IPS-NIHi7 (cell line): Measurements from ENCODE around the gene MTHFD1.

Experiments used
- DNase-seq: peaks from one replicate; pipeline ENCODE4 v3.0.0; 2012; ENCODE audit warnings: mixed read lengths; ENCODE audit errors: extremely low spot score

The MTHFD1 gene

DNA sequence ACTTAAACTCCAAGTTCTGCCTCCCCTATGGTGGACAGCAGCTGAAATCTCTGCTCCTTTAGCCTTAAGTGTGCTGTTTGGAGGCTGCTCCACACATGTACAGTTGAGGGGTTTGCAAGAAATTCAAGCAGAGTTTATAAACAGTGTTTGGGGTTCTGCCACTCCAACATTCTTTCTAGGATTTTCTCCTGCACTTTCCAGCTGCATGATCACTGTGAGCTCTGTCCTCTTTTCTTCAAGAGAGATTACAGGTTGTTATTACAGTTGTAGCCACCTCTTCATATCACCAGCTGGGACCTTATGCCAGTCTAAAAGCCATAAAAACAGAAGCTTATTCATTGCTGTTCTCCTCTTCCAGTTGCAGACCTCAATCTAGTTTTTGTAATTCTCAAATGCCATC is 107.1 kb downstream of the MTHFD1 start:
- no peak for DNase-seq

DNA sequence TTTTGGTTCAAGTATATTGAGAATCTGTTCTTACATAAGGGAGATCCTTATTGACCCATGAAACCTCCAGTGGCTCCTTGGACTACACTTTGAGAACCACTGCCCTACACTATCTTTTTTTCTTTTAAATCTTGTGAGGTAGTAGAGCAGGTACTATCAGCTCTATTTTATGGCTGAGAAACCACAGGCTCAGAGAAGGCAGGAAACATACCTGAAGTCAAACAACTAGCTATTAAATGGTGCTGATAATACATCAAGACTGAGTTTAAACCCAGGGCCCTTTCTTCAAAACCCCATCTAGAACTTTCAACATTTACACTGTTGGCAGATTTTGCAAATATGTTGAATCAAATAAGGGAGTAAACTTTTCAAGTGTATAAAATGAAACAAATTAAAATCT is 108.6 kb downstream of the MTHFD1 start:
- DNase-seq = no peak

DNA sequence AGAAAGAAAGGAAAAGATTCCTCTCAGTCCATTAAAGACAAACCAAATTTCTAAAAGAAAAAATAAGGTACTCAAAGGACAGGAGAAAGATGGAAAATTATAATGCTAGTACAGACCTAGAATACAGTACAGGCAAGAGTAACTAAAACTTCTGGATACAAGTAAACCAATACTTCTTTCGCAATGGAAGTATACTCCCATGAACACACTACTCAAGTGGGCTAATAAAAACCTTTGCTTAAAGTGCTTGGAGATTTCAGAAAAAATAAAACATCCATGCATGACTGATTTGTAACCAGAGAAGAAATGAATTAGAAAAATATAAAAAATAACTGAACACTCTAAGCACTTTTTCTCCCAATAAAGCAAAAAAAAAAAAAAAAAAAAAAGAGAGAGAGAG is 111.9 kb downstream of the MTHFD1 start:
- no peak for DNase-seq

DNA sequence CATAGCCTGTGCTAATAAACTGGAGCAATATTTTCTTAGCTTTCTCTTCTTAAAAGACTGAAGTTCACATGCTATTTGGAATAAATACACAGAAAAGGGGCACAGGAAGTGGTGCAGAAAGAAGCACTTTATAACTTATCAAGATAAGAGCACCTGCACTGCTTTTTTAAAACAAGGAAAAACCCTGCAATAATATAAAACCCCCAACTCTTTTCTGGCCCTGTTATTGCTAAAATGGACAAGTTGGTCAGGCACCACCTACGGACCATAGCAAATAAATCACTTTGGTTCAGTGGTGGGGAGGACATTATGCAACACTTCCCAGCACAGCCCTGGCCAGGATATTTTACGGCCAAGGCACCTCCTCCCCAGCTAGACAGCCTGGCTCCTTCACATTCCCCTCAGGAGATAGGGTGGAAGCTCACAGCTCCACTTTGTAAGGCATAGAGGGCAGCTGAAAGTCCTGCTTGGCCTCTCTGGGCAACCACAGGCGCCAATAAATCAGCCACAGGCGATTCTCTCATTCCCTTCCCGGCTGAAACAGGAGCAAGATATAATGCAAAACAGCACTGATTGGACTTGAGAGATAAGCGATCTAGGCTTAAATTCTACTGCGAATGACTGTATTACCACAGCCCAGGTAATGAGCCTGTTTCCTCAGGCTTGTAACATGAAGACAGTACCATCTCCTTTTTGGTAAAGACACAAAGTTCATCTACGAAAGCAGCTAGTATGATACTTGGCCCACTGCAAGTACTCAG is 113.4 kb downstream of the MTHFD1 start:
- peak; percentile 13 for DNase-seq

DNA sequence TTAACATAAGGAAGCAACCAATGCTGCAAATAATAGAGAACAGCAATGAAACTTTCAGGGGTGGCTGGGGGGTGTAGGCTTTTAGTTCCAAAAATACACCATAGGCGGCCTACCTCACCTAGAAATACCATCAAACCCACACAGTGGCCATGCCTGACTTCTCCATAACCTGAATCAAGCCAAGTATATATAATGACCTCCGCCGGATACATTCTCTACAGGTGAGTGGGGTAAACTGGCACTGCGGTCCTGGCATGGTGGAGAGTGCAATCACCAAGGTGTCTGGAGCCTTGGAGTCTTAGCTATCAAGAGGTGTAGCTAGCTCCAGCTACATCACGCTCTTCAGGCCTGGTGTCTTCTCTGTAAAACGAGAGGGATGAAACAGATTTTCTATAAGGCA is 114.3 kb downstream of the MTHFD1 start:
- no peak for DNase-seq

DNA sequence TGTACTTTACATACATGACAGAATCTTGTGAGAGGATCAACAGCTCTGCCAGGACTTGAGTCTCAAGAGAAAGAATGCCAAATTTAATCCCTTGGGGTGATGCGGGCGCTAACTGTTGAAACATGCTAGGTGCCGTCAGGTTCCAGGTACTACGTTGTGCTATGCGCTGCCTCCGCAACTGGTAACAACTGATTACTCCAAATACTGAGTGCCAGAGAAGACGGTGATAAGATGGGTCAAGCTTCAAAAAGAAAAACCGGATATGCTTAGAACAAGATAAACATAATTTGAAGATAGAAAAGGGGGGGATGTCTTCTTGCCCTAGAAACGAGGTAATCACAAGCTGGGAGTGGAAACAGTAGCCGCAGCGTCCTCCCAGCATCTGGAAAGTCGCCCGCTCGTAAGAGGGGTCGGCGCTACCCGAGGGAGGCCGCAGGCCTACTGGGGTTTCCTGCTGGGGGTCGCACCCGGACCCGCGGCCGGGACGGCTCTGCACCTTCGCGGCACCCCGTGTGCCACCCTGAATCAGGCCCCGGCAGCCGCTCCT is 114.8 kb downstream of the MTHFD1 start:
- DNase-seq = no peak

DNA sequence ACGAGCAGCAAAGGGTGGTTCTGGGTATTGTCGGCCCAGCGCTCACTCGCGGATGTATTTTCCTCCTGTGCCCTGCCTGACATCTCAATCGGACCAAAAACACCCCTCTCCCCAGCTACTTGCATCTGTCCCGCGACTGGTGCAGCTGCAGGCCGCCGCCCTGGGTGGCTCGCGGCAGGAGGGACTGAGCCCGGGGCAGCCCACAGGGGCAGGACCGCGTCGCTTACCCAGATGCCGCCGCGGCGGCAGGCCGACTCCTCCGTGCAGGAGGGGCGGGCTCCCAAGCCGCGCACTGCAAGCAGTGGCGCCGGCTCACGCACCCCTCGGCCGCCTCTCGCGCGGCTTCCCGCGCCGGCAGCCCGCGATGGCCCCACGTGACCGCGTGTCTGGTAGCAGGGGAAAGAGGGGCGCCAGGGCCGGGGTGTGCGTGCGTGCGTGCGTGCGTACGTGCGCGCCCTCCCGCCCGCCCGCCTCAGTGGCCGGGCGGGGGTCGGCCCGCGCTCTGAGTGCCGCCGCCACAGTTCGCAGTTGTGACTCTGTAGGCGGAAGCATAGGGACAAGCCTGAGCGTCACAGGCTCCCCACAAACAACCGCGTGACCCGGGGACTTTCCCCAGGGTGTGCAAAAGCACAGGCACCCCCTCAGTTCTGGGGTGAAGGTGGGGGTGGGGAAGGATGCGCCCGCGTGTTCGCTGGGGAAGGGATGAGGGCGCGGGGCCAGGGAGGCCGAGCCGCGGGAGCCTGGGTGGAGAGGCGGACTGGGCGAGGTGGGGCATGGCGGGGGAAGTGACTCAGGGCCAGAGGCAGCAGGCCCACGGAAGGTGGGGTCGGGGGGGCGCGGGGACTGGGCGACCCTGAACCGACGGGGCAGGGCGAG is 115.5 kb downstream of the MTHFD1 start, which contains the start of gene ZBTB25:
ZBTB25 (minus strand) TSS at position 405 of the 876 bp plus-strand sequence. CDS start 13,305 bp downstream, outside the sequence.
- DNase-seq = peak; percentile 81

DNA sequence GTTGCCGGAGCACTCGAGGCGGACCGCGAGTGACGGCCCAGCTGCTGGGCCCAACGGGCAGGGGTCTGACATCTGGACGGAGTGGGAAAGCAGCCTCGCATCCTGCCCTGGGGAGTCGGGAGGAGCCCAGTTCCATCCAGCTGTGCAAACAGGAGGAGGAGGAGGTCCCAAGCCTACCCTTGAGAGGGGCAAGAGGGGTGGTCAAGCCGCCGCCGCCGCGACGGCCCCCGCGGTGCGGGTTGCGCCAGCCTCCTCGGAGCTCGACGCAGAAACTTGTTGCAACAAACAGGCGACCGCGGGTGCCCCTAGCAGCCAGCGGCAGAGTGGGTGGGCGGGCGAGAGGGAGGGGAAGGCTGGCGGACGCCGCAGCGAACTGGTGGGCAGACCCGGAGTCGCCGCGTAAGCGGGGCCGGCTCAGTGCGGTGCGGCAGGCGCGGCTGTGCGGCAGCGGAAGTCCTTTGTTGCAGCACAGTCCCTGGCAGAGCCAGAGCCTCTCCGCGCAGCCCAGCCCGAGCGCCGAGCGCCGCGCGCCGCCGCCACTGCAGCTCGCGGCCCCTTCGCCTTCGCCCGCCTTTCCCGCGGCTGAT is 116.2 kb downstream of the MTHFD1 start, which contains the start of gene ZBTB1:
ZBTB1 (plus strand) TSS at position 461 of the 587 bp plus-strand sequence. CDS start 16,735 bp downstream, outside the sequence.
- peak; percentile 74 for DNase-seq

DNA sequence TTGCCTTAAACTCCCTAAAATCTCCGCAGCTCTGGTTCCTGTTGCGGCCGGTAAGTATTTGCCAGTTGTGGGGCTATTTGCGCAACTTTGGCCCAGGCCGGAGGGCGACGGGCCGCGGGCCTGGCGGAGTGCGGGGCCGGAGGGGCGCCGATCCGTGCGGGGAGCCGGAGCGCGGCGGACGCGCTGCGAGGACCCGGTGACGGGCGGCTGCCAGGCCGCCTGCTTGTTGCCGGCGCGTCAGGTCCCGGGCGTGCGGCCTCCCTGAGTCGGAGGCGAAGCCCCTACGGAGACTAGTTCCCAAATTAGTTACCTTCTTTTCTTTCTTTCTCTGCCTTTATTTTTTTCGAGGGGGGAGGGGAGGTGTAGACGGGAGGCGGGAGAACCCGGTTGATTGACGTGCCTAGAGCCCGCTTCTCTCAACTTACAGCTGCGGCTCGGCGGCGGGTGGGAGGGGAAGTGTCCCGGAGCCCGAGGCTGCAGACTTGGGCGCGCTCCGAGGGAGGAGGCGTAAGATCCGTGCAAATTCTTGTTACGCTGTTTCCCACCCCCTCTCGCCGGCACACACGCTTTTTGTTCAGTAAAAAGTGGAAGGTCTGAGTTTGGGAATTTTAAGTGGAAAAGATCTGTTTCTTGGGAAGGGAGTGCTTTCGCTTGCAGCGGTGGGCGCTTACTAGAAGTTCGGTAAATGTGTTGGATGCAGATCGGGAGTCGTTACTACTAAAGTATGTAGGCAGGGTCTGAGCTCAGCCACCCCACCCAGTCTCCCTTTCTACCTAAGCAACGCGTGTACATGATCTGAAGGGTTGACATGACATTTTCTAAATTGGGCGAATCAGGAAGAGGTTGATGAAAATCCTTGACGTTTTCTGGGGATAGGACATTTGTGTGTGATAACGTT is 117.0 kb downstream of the MTHFD1 start:
- peak; percentile 80 for DNase-seq

DNA sequence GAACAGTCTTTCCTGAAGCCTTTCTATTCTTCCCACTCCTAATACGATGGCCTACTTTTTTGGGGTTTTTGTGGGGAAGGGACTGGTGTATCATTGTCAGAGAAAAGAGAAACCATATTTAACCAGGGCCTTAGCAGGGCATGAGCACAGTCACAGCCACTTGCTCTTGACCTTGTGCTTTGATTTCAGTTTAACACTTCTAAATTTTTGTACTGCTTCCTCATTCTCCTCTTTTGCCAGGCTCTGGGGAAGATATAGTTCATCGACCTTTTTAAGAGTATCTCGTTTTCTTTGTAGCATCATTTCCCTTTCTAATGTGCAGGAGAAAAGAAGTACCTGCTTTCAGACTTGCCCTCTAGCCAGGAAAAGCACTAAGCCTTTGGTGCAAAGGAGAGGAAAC is 118.6 kb downstream of the MTHFD1 start:
- DNase-seq = no peak

DNA sequence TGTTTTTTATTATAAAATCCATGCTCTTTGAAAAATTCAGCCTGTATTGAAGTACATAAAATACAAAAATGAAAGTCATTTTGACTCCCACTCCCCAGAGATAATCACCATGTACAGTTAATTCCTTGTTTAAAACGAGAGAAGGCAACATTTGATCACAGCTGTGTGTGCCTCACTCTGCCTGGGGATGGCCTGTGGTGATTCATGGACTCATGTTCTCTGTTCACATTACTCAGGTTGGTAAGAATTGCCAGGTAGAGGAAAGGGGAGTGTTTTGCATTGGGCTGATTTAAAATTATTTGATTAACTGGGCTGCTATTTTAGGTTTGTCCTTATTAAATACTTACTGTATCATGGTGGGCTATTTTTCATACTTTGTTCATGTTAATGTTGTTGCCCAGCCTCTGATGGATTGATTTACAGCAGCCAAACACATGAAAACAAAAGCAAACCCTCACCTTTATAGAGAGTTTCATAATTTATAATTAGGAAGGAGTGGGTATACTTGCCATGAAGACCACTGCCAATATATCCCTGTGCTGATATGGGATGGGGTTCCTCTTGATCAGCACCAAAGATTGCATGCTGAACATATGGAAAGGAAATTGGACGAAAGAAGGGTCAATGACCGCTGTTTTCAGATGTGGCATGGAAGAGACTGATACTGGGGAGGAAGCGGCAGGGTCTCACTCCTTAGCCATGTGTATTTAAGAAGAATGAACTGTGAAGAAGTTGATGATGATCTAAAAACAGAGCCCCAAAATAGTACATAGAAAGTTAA is 119.4 kb downstream of the MTHFD1 start:
- no peak for DNase-seq

DNA sequence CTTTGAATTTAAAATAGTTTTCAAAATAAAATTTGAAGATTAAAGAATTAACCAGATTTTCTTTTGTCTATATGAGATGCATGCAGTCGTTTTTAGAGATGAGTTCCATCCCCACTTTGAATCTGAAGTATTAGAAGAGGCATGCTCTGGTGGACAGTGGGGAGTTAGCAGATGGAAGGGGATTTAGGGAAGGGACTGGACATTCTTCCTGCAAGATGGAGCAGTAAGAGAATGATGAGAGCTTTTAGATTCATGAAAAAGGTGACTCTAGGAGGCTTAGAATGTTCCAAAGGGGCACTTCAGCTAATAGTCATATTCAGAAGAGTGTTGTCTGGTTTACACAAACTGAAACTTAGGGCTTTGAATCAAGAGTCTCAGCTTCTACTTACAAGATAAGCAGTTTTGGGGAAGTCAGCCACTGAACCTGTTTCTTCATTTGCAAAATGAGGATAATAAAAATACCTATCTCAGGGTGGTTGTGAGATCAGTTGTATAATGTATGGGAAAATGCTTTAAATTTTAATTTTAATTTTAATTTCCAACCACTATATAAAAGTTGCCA is 120.1 kb downstream of the MTHFD1 start:
- DNase-seq = no peak

DNA sequence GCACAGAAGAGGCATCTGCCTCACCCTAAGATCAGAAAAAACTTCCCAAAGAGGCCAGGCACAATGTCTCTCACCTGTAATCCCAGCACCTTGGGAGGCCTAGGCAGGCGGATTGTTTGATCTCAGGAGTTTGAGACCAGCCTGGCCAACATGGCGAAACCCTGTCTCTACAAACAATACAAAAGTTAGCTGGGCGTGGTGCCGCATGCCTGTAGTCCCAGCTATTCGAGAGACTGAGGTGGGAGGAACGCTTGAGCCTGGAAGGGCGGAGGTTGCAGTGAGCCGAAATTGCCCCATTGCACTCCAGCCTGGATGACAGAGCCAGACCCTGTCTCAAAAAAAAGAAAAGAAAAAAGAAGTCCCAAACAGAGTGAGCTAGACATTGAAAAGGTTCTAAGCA is 120.9 kb downstream of the MTHFD1 start:
- DNase-seq = no peak
